H54 (cell line): ENCODE data around the gene SPTSSB.

Source experiments
- DNase-seq: peaks from one replicate; pipeline ENCODE4 v3.0.0; 2011; ENCODE audit warnings: low spot score, mixed read lengths; ENCODE audit not compliant: insufficient read length
- FAIRE-seq: peaks from 3 replicates; lab custom pipeline; 2011; peaks lifted over from hg19 to GRCh38; lab: Jason Lieb, UNC
- POLR2A ChIP-seq: IDR thresholded peaks from 2 replicates; pipeline ENCODE4 v1.6.1; 2011; ENCODE audit warnings: low read depth, mild to moderate bottlenecking, low read length

The SPTSSB gene

DNA sequence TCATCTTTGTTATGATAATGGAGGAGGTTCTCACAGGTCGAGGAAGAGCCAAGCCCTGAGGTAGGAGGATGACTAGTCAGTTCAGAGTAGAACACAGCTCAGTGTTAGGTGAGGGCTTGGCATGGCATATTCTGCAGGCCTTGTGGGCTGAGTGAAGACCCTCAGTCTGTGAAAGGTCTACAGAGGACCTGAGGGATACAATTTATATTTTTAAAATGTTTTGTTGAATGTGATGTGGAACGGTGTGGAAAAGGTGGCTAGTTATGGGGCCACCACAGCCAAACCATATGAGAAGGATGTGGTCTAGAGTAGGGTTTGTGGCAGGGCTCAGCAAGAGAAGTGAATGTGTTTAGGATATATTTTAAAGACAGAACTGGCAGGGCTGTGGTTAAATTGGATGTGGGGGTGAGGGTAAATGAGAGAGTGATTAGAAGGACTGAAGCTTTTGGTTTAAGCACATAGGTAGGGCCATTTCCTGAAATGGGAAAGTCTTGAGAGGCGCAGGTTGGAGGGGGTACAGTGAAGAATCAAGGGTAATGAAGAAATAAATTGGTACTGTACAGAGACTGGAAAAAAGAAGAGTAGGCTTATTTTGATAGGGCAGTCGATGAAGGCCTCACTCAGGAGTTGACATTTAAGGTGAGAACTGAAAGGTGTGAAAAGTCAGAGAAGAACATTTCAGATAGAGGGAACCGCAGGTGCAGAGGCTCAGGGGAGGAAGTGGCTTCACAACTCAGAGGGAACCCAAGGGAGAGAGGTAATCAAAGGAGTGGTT is 60.5 kb downstream of the SPTSSB start:
- no peak for TF ChIP-seq POLR2A
- no peak for DNase-seq
- FAIRE-seq = no peak

DNA sequence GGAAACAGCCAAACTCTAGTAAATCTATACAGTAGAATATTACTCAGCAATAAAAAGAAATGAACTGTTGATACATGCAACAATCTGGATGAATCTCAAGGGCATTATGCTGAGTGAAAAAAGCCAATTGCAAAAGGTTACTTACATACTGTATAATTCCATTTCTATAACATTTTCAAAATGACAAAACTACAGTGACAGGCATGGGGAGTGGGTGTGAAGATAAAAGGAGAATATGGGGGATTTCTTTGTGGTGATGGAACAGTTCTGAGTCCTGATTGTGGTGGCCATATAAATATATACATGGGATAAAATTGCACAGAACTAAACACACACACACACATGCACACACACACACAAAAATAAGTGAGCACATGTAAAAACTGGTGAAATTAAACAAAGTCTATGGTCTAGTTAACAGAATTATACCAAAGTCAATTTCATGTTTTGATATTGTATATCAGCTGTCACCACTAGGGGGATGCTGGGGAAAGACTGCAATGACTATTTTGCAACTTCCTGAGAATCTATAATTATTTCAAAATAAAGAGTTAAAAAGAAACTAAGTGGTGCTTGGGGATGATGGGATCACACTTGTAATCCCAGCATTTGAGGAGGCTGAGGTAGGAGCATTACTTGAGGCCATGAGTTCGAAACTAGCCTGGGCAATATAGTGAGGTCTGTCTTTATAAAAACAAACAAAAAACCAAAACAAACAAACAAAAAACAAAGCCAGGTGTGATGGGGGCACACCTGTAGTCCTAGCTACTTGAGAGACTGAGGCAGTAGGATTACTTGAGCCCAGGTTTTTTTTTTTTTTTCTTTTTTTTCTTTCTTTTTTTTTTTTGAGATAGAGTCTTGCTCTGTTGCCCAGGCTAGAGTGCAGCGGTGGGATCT is 66.0 kb downstream of the SPTSSB start:
- peak; percentile 8 for DNase-seq
- no peak for TF ChIP-seq POLR2A
- FAIRE-seq = no peak

- no peak for FAIRE-seq
- no peak for DNase-seq
- TF ChIP-seq POLR2A = no peak
These were observed 74.5 kb downstream of the SPTSSB start for GRCh38 chr3:161296814-161297213.

- DNase-seq (no peak), FAIRE-seq (no peak)
- TF ChIP-seq POLR2A = no peak
These were observed 76.0 kb downstream of the SPTSSB start for GRCh38 chr3:161295325-161295724.
